ENCODE results near the gene KMT2B.

KMT2B gene

GRCh38 chr19:35754370-35755130 is 36.7 kb downstream of the KMT2B start:
- Histone ChIP-seq H3K27ac (ENCODE audit: low read depth, low read length) (peak overlapping the region; percentile 25), H3K4me3 (ENCODE audit: low read depth, low read length) (no peak overlapping the region), H3K14ac (ENCODE audit: low read length) (no peak overlapping the region), H2AK5ac (ENCODE audit: low read length) (no peak overlapping the region), H3K27me3 (ENCODE audit: insufficient read depth, low read length) (no peaks in the 10 kb centered on the region), H3K4ac (ENCODE audit: low read depth, low read length) (no peak overlapping the region), H3K9me3 (ENCODE audit: insufficient read depth, low read depth, low read length) (peaks cover 4% of the 10 kb centered on the region), H3K4me1 (ENCODE audit: control insufficient read depth in 1 of 2, insufficient read depth in 2 of 2, low read length in 2 of 2) (peaks cover 33 to 34% of the 10 kb centered on the region in 2 experiments), H3K79me2 (ENCODE audit: control insufficient read depth, insufficient read depth, low read length, poor library complexity) (peaks cover 8% of the 10 kb centered on the region), H4K8ac (ENCODE audit: low read depth, low read length) (no peak overlapping the region), H2BK5ac (ENCODE audit: low read depth, low read length, poor library complexity) (no peak overlapping the region), H3K4me2 (ENCODE audit: low read length) (no peak overlapping the region), H3K18ac (ENCODE audit: low read length) (no peak overlapping the region), H3K36me3 (ENCODE audit: control insufficient read depth in 1 of 2, insufficient read depth in 2 of 2, low read length in 2 of 2) (peaks cover 33 to 37% of the 10 kb centered on the region in 2 experiments), H2AFZ (ENCODE audit: insufficient read depth, low read length, poor library complexity) (no peak overlapping the region), H3K23ac (ENCODE audit: low read length) (no peak overlapping the region), H2BK12ac (ENCODE audit: low read length) (no peak overlapping the region), H3K79me1 (ENCODE audit: low read length) (peaks cover 30% of the 10 kb centered on the region), H4K91ac (ENCODE audit: low read depth, low read length) (peak overlapping the region; percentile 23), H4K12ac (ENCODE audit: low read depth, low read length) (no peak overlapping the region), H2BK120ac (ENCODE audit: insufficient read depth, low read length, poor library complexity) (no peak overlapping the region), H3K9ac (ENCODE audit: low read length) (no peak overlapping the region)
- WGBS (ENCODE audit: extremely low coverage, insufficient coverage, insufficient read length) = no CpG with 5 or more reads among the region's 13 CpGs
- no peak for DNase-seq

DNA sequence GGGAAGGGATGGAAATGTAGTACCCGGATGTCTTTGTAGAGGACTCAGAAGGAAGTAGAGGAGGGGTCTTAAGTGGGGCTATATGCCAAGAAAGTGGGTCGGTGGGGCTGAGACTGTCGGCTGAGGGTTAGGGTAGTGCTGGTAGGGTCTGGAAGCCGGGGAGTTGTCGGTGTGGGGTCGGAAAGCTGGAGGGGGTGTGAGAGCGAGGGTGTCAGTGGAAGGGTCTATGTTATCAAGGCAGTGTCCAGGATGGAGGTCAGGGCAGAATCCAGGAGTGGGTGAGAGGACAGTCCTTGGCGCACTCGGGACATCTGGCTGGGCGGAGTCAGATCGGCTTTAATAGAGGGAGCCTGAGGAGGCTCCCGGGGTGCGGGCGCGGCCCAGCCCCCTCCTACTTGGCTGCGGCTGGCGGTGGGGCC is 37.3 kb downstream of the KMT2B start:
- Histone ChIP-seq H3K4me2 (ENCODE audit: low read length) (peak overlapping the region; percentile 57), H4K12ac (ENCODE audit: low read depth, low read length) (peak overlapping the region; percentile 21), H2AFZ (ENCODE audit: insufficient read depth, low read length, poor library complexity) (no peak overlapping the region), H2BK5ac (ENCODE audit: low read depth, low read length, poor library complexity) (peak overlapping the region; percentile 68), H2BK120ac (ENCODE audit: insufficient read depth, low read length, poor library complexity) (peak overlapping the region; percentile 88), H3K27me3 (ENCODE audit: insufficient read depth, low read length) (no peaks in the 10 kb centered on the region), H3K36me3 (ENCODE audit: control insufficient read depth in 1 of 2, insufficient read depth in 2 of 2, low read length in 2 of 2) (peaks cover 36 to 38% of the 10 kb centered on the region in 2 experiments), H3K4me1 (ENCODE audit: control insufficient read depth in 1 of 2, insufficient read depth in 2 of 2, low read length in 2 of 2) (peaks cover 29 to 30% of the 10 kb centered on the region in 2 experiments), H3K9ac (ENCODE audit: low read length) (no peak overlapping the region), H2AK5ac (ENCODE audit: low read length) (no peak overlapping the region), H4K8ac (ENCODE audit: low read depth, low read length) (peak overlapping the region; percentile 67), H3K4ac (ENCODE audit: low read depth, low read length) (no peak overlapping the region), H3K27ac (ENCODE audit: low read depth, low read length) (peak overlapping the region; percentile 93), H3K4me3 (ENCODE audit: low read depth, low read length) (no peak overlapping the region), H4K91ac (ENCODE audit: low read depth, low read length) (peak overlapping the region; percentile 91), H3K9me3 (ENCODE audit: insufficient read depth, low read depth, low read length) (peaks cover 4% of the 10 kb centered on the region), H3K18ac (ENCODE audit: low read length) (peak overlapping the region; percentile 18), H3K79me2 (ENCODE audit: control insufficient read depth, insufficient read depth, low read length, poor library complexity) (peaks cover 6% of the 10 kb centered on the region), H3K14ac (ENCODE audit: low read length) (peak overlapping the region; percentile 59), H3K79me1 (ENCODE audit: low read length) (peaks cover 27% of the 10 kb centered on the region), H3K23ac (ENCODE audit: low read length) (no peak overlapping the region), H2BK12ac (ENCODE audit: low read length) (peak overlapping the region; percentile 47)
- no CpG with 5 or more reads among the region's 17 CpGs for WGBS (ENCODE audit: extremely low coverage, insufficient coverage, insufficient read length)
- DNase-seq = no peak

- Histone ChIP-seq H3K23ac (ENCODE audit: low read length) (no peak overlapping the region), H2BK5ac (ENCODE audit: low read depth, low read length, poor library complexity) (peak overlapping the region; percentile 68), H4K91ac (ENCODE audit: low read depth, low read length) (peak overlapping the region; percentile 91), H3K14ac (ENCODE audit: low read length) (peak overlapping the region; percentile 86), H3K79me1 (ENCODE audit: low read length) (peaks cover 27% of the 10 kb centered on the region), H2BK120ac (ENCODE audit: insufficient read depth, low read length, poor library complexity) (peak overlapping the region; percentile 88), H2AK5ac (ENCODE audit: low read length) (peak overlapping the region; percentile 49), H4K12ac (ENCODE audit: low read depth, low read length) (peak overlapping the region; percentile 22), H4K8ac (ENCODE audit: low read depth, low read length) (peak overlapping the region; percentile 67), H3K36me3 (ENCODE audit: control insufficient read depth in 1 of 2, insufficient read depth in 2 of 2, low read length in 2 of 2) (peaks cover 37 to 39% of the 10 kb centered on the region in 2 experiments), H3K4me2 (ENCODE audit: low read length) (peak overlapping the region; percentile 57), H3K4ac (ENCODE audit: low read depth, low read length) (peak overlapping the region; percentile 68), H2AFZ (ENCODE audit: insufficient read depth, low read length, poor library complexity) (no peak overlapping the region), H3K79me2 (ENCODE audit: control insufficient read depth, insufficient read depth, low read length, poor library complexity) (peaks cover 6% of the 10 kb centered on the region), H3K9ac (ENCODE audit: low read length) (no peak overlapping the region), H3K9me3 (ENCODE audit: insufficient read depth, low read depth, low read length) (peaks cover 4% of the 10 kb centered on the region), H3K4me1 (ENCODE audit: control insufficient read depth in 1 of 2, insufficient read depth in 2 of 2, low read length in 2 of 2) (peaks cover 29 to 31% of the 10 kb centered on the region in 2 experiments), H3K18ac (ENCODE audit: low read length) (peak overlapping the region; percentile 51), H3K27ac (ENCODE audit: low read depth, low read length) (peak overlapping the region; percentile 93), H2BK12ac (ENCODE audit: low read length) (peak overlapping the region; percentile 78), H3K4me3 (ENCODE audit: low read depth, low read length) (no peak overlapping the region), H3K27me3 (ENCODE audit: insufficient read depth, low read length) (no peaks in the 10 kb centered on the region)
- no CpG with 5 or more reads among the region's 74 CpGs for WGBS (ENCODE audit: extremely low coverage, insufficient coverage, insufficient read length)
- DNase-seq = peak; percentile 14 to 34
These were observed 38.0 kb downstream of the KMT2B start for GRCh38 chr19:35755550-35756376.

DNA sequence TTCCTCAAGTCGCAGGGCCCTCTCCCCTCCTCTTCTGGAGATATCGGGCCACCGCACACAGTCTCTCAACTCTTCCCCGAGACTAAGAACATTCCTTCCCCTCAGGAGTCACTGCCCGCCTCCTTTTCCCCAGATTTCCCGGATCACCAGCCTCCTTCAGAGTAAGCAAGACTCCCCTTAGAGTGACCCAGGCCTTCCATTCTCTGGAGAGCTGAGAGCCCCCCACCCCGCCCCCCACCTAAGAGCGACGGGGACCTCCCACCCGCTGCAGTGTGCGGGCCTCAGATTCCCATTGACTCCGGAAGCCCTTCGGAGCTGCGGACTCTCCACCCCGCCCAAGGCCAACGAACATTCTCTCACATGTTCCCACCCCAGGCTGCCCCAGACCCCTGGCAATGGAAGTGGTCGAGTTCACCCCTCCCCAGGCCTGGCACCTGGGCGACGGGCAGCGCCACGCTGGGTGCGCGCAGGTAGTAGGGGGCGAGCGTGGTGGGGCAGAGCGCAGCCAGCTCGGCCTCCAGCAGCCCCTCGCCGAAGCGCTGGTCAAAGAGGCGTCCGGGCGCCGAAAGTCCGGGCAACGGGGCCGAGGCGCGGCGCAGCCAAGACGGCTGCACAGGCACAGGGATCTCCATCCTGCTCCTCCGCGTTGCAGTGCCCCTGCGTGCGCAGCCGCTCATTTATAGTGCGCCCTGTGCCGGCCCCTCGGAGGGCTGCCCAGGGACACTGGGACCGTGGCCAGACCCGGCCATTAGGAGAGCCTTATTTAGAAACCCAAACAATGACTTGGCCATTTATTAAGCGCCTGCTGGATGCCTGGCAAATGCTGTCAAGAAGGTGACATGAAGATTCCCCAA is 38.8 kb downstream of the KMT2B start, which contains the start of gene HSPB6:
TSS of gene HSPB6 (minus strand) at position 653 of the 854 bp plus-strand sequence. CDS start at position 632, 21 bp downstream.
- WGBS (ENCODE audit: extremely low coverage, insufficient coverage, insufficient read length) = no CpG with 5 or more reads among the region's 52 CpGs
- Histone ChIP-seq H3K4ac (ENCODE audit: low read depth, low read length) (peak within 1 kb of the TSS; percentile 71), H2AFZ (ENCODE audit: insufficient read depth, low read length, poor library complexity) (peak within 1 kb of the TSS; percentile 58), H4K91ac (ENCODE audit: low read depth, low read length) (peak within 1 kb of the TSS; percentile 91), H2BK12ac (ENCODE audit: low read length) (peak within 1 kb of the TSS; percentile 83), H3K79me2 (ENCODE audit: control insufficient read depth, insufficient read depth, low read length, poor library complexity) (peaks cover 6% of the 10 kb centered on the region), H4K8ac (ENCODE audit: low read depth, low read length) (peak within 1 kb of the TSS; percentile 87), H3K4me1 (ENCODE audit: control insufficient read depth in 1 of 2, insufficient read depth in 2 of 2, low read length in 2 of 2) (peaks cover 29 to 31% of the 10 kb centered on the region in 2 experiments), H3K36me3 (ENCODE audit: control insufficient read depth in 1 of 2, insufficient read depth in 2 of 2, low read length in 2 of 2) (peaks cover 41 to 42% of the 10 kb centered on the region in 2 experiments), H2BK120ac (ENCODE audit: insufficient read depth, low read length, poor library complexity) (peak within 1 kb of the TSS; percentile 93), H3K9ac (ENCODE audit: low read length) (peak within 1 kb of the TSS; percentile 64), H3K27ac (ENCODE audit: low read depth, low read length) (peak within 1 kb of the TSS; percentile 93), H3K23ac (ENCODE audit: low read length) (no peak within 1 kb of the TSS), H2AK5ac (ENCODE audit: low read length) (peak within 1 kb of the TSS; percentile 91), H3K18ac (ENCODE audit: low read length) (peak within 1 kb of the TSS; percentile 85), H2BK5ac (ENCODE audit: low read depth, low read length, poor library complexity) (peak within 1 kb of the TSS; percentile 88), H3K27me3 (ENCODE audit: insufficient read depth, low read length) (no peaks in the 10 kb centered on the region), H3K9me3 (ENCODE audit: insufficient read depth, low read depth, low read length) (peaks cover 4% of the 10 kb centered on the region), H3K4me3 (ENCODE audit: low read depth, low read length) (no peak within 1 kb of the TSS), H3K4me2 (ENCODE audit: low read length) (peak within 1 kb of the TSS; percentile 69), H4K12ac (ENCODE audit: low read depth, low read length) (peak within 1 kb of the TSS; percentile 84), H3K79me1 (ENCODE audit: low read length) (peaks cover 27% of the 10 kb centered on the region), H3K14ac (ENCODE audit: low read length) (peak within 1 kb of the TSS; percentile 86)
- no peak for DNase-seq

Data from trophoblast cell (in vitro differentiated cells and primary cell).